Type B pancreatic cell (in vitro differentiated cells): ENCODE results near the gene VPREB1. TPM values are rescaled to one million over a fixed set of nuclear protein-coding genes. Genes with fewer than 3 reads are reported as not detected.
"Not testable (repeated sequence)": the region's sequence is repeated elsewhere in the genome, so short reads cannot be mapped to it uniquely, and the experiment has no call there.

Source experiments
- DNase-seq: peaks from one replicate; pipeline ENCODE4 v3.0.0; 2021; ENCODE audit warnings: mixed read lengths; ENCODE audit not compliant: unreplicated experiment; ENCODE audit errors: extremely low spot score
- H3K27ac Mint-ChIP-seq: 2 replicates; pipeline ENCODE4 v1.8.0; 2021; ENCODE audit warnings: mild to moderate bottlenecking, mixed read lengths
- H3K27me3 Mint-ChIP-seq: 2 replicates; pipeline ENCODE4 v1.8.0; 2021; ENCODE audit warnings: mixed read lengths
- H3K36me3 Mint-ChIP-seq: 2 replicates; pipeline ENCODE4 v1.8.0; 2021; ENCODE audit warnings: mixed read lengths
- H3K4me1 Mint-ChIP-seq: one replicate; pipeline ENCODE4 v1.8.0; 2021; ENCODE audit warnings: mixed read lengths; ENCODE audit not compliant: unreplicated experiment
- H3K4me3 Mint-ChIP-seq: 2 replicates; pipeline ENCODE4 v1.8.0; 2021; ENCODE audit warnings: mild to moderate bottlenecking, mixed read lengths
- H3K9me3 Mint-ChIP-seq: 2 replicates; pipeline ENCODE4 v1.8.0; 2021; ENCODE audit warnings: mixed read lengths
- total RNA-seq: library from RNA; stranded (reverse); gene quantifications from 2 replicates; pipeline ENCODE4 v1.2.1, GENCODE V29; 2021; ENCODE audit warnings: low replicate concordance

The VPREB1 gene
- total RNA-seq, 1 donor from 2014 or later: not detected

DNA sequence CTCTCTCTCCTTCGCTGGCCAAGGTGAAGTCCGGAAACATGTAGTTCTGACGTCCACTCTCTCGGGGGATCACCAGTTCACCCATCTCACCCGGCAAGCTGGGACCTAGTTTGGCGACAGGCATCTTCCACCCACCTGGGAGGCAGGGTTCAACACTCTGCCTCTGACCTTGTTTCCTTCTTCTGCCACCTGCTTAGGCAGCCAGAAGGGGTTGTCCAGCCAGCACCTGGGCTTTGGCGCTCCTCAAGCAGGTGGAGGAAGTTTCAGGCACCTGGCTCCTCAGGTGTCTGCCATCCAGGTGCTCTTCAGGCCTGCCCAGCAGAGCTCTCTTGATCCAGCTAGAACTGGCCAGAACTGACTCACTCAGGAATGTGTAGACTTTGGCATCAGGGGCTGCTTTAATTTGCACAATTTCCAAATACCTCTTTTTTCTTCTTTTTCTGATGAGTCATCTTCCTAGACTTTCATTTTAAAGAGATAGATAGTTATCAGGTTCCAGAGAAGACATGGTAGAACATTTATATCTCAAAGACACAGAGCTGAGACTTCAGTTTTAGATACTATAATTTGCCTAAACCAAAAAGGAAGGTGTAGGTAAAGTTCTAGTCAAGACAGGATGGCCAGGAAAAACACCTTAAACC, 25.6 kb downstream of the VPREB1 start:
- H3K4me3 Mint-ChIP-seq, H3K27me3 Mint-ChIP-seq, H3K36me3 Mint-ChIP-seq, H3K9me3 Mint-ChIP-seq, DNase-seq, H3K27ac Mint-ChIP-seq, H3K4me1 Mint-ChIP-seq: not testable (repeated sequence)

DNA sequence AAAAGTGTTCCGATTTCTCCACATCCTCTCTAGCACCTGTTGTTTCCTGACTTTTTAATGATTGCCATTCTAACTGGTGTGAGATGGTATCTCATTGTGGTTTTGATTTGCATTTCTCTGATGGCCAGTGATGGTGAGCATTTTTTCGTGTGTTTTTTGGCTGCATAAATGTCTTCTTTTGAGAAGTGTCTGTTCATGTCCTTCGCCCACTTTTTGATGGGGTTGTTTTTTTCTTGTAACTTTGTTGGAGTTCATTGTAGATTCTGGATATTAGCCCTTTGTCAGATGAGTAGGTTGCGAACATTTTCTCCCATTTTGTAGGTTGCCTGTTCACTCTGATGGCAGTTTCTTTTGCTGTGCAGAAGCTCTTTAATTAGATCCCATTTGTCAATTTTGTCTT, 32.8 kb downstream of the VPREB1 start:
- H3K4me1 Mint-ChIP-seq, H3K27ac Mint-ChIP-seq, H3K4me3 Mint-ChIP-seq, DNase-seq, H3K36me3 Mint-ChIP-seq, H3K9me3 Mint-ChIP-seq, H3K27me3 Mint-ChIP-seq: not testable (repeated sequence)

DNA sequence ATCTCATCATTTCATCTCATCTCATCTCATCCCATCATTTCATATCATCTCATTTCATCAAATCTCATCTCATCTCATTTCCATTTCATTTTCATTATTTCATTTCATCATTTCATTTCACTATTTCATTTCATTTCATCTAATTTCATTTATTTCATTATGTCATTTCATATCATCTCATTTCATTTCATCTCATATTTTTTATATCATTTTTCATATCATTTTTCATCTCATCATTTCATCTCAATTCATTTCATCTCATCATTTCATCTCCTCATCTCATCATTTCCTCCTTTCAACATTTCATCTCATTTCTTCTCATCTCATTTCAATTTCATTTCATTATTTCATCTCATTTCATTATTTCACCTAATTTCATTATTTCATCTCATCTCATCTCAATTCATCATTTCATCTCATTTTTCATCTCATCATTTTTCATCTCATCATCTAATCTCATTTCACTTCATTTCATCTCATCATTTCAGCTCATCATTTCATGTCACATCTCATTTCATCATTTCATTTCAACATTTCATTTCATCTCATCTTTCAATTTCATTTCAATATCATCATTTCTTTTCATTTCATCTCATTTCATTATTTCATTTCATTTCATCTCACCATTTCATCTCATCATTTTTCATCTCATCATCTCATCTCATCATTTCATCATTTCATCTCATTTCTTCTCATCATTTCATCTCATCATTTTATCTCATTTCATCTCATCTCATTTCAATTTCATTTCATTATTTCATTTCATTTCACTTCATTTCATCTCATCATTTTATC, 40.6 kb downstream of the VPREB1 start:
- not testable (repeated sequence) for H3K27ac Mint-ChIP-seq, H3K4me3 Mint-ChIP-seq, H3K9me3 Mint-ChIP-seq, H3K27me3 Mint-ChIP-seq, H3K4me1 Mint-ChIP-seq, DNase-seq, H3K36me3 Mint-ChIP-seq

DNA sequence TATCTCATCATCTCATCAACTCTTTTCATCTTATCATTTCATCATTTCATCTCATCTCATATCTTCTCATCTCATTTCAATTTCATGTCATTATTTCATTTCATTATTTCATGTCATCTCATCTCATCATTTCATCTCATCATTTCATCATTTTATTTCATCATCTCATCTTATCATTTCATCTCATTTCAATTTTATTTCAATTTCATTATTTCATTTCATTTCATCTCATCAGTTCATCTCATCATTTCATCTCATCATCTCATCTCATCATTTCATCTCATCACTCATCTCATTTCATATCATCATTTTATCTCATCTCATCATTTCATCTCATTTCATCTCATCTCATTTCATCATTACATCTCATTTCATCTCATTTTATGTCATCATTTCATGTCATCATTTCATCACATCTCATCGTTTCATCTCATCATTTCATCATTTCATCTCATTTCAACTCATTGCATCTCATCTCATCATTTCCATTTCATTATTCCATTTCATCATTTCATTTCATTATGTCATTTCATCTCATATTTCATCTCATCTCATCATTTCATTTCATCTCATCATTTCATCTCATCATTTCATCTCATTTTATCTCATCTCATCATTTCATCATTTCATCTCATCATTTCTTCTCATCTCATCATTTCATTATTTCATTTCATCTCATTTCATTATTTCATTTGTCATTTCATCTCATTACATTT, 42.0 kb downstream of the VPREB1 start:
- not testable (repeated sequence) for H3K27me3 Mint-ChIP-seq, H3K36me3 Mint-ChIP-seq, H3K9me3 Mint-ChIP-seq, DNase-seq, H3K27ac Mint-ChIP-seq, H3K4me1 Mint-ChIP-seq, H3K4me3 Mint-ChIP-seq

DNA sequence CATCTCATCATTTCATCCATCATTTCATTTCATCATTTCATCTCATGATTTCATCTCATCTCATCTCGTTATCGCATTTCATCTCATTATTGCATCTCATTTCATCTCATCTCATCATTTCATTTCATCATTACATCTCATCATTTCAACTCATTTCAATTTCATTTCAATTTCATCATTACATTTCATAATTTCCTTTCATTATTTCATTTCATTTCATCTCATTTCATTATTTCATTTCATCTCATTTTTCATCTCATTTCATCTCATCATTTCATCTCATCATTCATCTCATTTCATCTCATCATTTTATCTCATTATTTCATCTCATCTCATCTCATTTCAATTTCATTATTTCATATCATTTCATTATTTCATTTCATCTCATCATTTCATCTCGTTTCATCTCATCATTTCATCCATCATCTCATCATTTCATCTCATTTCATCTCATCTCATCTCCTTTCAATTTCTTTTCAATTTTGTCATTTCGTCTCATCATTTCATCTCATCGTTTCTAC, 42.6 kb downstream of the VPREB1 start:
- H3K27ac Mint-ChIP-seq, H3K9me3 Mint-ChIP-seq, H3K27me3 Mint-ChIP-seq, H3K4me3 Mint-ChIP-seq, H3K4me1 Mint-ChIP-seq, DNase-seq, H3K36me3 Mint-ChIP-seq: not testable (repeated sequence)

DNA sequence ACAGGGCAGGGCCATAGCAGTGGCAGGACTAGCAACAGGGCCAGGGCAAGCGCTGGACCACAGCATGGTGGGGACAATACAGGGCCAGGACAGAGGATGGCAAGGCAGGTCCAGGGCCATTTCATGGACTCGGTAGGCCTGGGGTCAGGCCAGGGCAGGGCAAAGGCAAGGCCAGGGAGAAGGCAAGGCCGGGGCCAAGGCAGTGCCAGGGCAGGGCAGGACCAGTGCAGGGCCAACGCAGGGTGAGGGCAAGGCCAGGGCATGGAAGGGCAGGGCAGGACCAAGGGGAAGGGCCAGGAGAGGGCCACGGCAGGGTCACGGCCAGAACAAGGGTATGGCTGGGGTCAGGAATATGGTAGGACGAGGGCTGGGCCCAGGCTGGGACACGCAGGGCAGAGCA, 45.1 kb downstream of the VPREB1 start:
- not testable (repeated sequence) for DNase-seq, H3K4me1 Mint-ChIP-seq, H3K9me3 Mint-ChIP-seq, H3K36me3 Mint-ChIP-seq, H3K4me3 Mint-ChIP-seq, H3K27ac Mint-ChIP-seq, H3K27me3 Mint-ChIP-seq

DNA sequence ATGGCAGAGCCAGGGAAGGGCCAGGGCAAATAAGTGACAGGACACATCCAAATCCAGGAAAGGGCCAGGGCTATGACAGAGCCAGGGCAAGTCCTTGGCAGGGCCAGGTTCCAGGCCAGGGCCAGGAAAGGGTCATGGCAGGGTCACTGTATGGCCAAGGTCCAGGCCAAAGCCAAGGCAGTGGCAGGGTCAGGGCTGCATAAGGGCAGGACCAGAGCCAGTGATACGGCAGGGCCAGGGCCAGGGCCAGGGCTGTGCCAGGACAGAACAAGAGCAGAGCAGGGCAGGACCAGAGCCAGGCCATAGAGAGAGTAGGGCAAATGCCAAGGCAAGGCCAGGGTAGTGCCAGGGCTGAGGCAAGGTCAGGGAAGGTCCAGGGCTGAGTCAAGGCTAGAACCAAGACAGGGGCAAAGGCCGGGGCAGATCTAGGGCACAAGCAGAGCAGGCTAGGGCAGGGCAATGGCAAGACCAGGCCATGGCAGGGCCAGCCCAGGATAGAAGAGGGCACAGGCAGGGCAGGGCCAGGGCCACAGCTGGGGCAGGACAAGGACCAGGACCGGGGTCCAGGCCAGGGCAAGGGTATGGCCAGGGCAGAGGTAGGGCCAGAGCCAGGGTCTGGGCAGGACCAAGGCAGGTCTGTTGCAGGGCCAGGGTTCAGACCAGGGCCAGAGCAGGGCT, 46.7 kb downstream of the VPREB1 start:
- H3K36me3 Mint-ChIP-seq, DNase-seq, H3K4me3 Mint-ChIP-seq, H3K9me3 Mint-ChIP-seq, H3K27me3 Mint-ChIP-seq, H3K4me1 Mint-ChIP-seq, H3K27ac Mint-ChIP-seq: not testable (repeated sequence)

DNA sequence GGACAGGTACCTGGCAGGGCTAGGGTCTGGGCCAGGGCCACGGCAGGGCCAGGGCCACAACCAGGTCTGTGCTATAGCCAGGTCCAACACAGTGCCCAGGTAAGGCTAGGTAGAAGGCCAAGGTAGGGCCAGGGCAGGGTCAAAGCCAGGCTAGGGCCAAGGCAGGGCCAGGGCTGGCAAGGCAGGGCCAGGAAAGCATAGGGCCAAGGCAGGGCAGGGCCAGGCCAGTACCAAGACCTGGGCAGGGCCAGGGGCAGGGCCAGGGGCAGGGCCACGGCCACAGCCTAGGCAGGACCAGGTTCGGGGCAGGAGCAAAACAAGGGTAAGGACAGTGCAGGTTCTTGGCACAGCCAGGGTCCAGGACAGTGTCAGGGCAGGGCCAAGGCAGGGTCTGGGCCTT, 48.1 kb downstream of the VPREB1 start:
- H3K9me3 Mint-ChIP-seq, H3K4me1 Mint-ChIP-seq, H3K27me3 Mint-ChIP-seq, H3K4me3 Mint-ChIP-seq, DNase-seq, H3K27ac Mint-ChIP-seq, H3K36me3 Mint-ChIP-seq: not testable (repeated sequence)

DNA sequence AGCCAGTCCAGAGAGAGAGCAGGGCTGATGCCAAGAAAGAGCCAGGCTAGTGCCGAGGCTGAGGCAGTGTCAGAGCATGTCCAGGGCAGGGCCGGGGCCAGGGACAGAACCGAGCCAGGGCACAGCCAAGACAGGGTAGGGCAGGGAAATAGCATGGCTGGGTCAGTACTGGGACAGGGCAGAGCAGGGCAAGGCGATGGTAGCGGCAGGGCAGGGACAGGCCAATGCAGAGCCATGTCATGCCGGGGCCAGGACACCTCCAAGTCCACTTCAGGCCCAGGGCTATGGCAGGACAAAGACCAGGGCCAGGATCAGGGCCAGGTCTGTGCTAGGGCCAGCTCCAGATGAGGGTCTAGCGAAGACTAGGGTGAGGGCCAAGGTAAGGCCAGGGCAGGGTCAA, 48.9 kb downstream of the VPREB1 start:
- not testable (repeated sequence) for DNase-seq, H3K36me3 Mint-ChIP-seq, H3K27me3 Mint-ChIP-seq, H3K9me3 Mint-ChIP-seq, H3K4me1 Mint-ChIP-seq, H3K4me3 Mint-ChIP-seq, H3K27ac Mint-ChIP-seq

DNA sequence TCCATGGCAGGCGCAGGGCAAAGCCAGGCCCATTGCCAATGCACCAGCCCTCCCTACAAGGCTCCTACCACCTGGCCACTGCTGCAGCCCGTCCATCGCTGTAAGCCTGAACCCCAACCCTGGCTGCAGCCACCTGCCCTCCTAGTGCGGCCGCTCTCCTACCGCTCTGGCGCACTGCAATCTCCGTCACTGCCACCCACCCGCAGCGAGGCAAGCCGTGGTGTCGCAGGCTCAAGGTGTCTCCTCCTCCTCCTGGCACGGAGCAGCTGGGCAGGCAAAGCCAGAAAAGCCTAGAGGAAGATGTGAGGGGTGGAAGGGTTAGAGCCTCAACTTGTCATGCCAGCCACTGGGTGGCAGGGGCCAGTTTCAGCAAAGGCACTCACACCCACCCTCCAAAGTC, 50.1 kb downstream of the VPREB1 start:
- not testable (repeated sequence) for DNase-seq, H3K27me3 Mint-ChIP-seq, H3K36me3 Mint-ChIP-seq, H3K4me1 Mint-ChIP-seq, H3K9me3 Mint-ChIP-seq, H3K27ac Mint-ChIP-seq, H3K4me3 Mint-ChIP-seq
